ENCODE results near the gene VPS36. TPM values are rescaled to one million over a fixed set of nuclear protein-coding genes. Genes with fewer than 3 reads are reported as not detected.
"Not testable (repeated sequence)": the region's sequence is repeated elsewhere in the genome, so short reads cannot be mapped to it uniquely, and the experiment has no call there.

VPS36 gene
- total RNA-seq, 1 experiment from 2014 or later, result 34.8 TPM

GRCh38 chr13:52374389-52374788, 76.0 kb downstream of the VPS36 start:
- ChIA-PET CTCF (no interaction called here), POLR2A (no interaction called here), RAD21 (ENCODE audit: low non-redundant PET in 1 of 2, low total read pairs in 2 of 2, uncharacterized antibody in 2 of 2, unreplicated experiment in 2 of 2) (no interaction called here)
- intact Hi-C loops (cut with micrococcal nuclease), result no loop called here
- Histone ChIP-seq H3K9me3 (ENCODE audit: control insufficient read depth in 1 of 2, insufficient read depth in 1 of 2, low read depth in 1 of 2, low read length in 2 of 2) (no peaks in the 10 kb centered on the region), H3K4me2 (ENCODE audit: low read length) (no peak overlapping the region), H2AFZ (ENCODE audit: low read depth, low read length, poor library complexity, severe bottlenecking) (no peak overlapping the region), H3K79me2 (ENCODE audit: insufficient read depth, low read length) (no peaks in the 10 kb centered on the region), H3K27ac (ENCODE audit: low read depth, low read length) (no peak overlapping the region), H3K9ac (ENCODE audit: low read length) (no peak overlapping the region), H3K4me3 (replicated peaks in 1 of 2; ENCODE audit: low read depth in 1 of 2, low read length in 2 of 2) (no peak overlapping the region), H3K27me3 (ENCODE audit: insufficient read depth, low read length) (no peaks in the 10 kb centered on the region), H3K9me2 (ENCODE audit: insufficient read depth) (no peaks in the 10 kb centered on the region), H4K20me1 (ENCODE audit: insufficient read depth) (no peaks in the 10 kb centered on the region), H3K4me1 (ENCODE audit: control insufficient read depth in 1 of 2, insufficient read depth in 2 of 2, low read length in 2 of 2) (peaks cover 22 to 26% of the 10 kb centered on the region in 2 experiments), H3K36me3 (ENCODE audit: control insufficient read depth in 1 of 2, insufficient read depth in 2 of 2, low read length in 2 of 2) (no peaks in the 10 kb centered on the region)
- ATAC-seq (no peak), DNase-seq (ENCODE audit: low read depth, low spot score) (no peak)
- TF ChIP-seq ZFX (IDR thresholded peaks at IDR 0.05) (no peak), SIN3A (IDR thresholded peaks at IDR 0.05; ENCODE audit: low read depth) (no peak), REST (IDR thresholded peaks at IDR 0.05; ENCODE audit: low read depth) (no peak)
- no TSS peak for BruUV-seq (replicated peaks)

- RAD21 ChIA-PET (ENCODE audit: low non-redundant PET in 1 of 2, low total read pairs in 2 of 2, uncharacterized antibody in 2 of 2, unreplicated experiment in 2 of 2); H3K4me3 ChIP-seq (replicated peaks in 1 of 2; ENCODE audit: low read depth in 1 of 2, low read length in 2 of 2); H3K9me2 ChIP-seq (ENCODE audit: insufficient read depth); H3K79me2 ChIP-seq (ENCODE audit: insufficient read depth, low read length); DNase-seq (ENCODE audit: low read depth, low spot score); H3K36me3 ChIP-seq (ENCODE audit: control insufficient read depth in 1 of 2, insufficient read depth in 2 of 2, low read length in 2 of 2); H3K9ac ChIP-seq (ENCODE audit: low read length); H3K9me3 ChIP-seq (ENCODE audit: control insufficient read depth in 1 of 2, insufficient read depth in 1 of 2, low read depth in 1 of 2, low read length in 2 of 2); BruUV-seq (replicated peaks); H3K4me2 ChIP-seq (ENCODE audit: low read length); ATAC-seq; intact Hi-C loops (cut with micrococcal nuclease); H4K20me1 ChIP-seq (ENCODE audit: insufficient read depth); H3K27ac ChIP-seq (ENCODE audit: low read depth, low read length); H2AFZ ChIP-seq (ENCODE audit: low read depth, low read length, poor library complexity, severe bottlenecking); H3K27me3 ChIP-seq (ENCODE audit: insufficient read depth, low read length): not testable (repeated sequence)
- ChIA-PET CTCF (interaction anchor here (1.2 kb wide), 1 partner anchor 77 kb away, joined by 3 read pairs; the partner anchor contains the start of gene VPS36), POLR2A (interaction anchor here (0.6 kb wide), 1 partner anchor 16 kb away, joined by 3 read pairs; no protein-coding TSS in a partner anchor)
- H3K4me1 ChIP-seq (ENCODE audit: control insufficient read depth in 1 of 2, insufficient read depth in 2 of 2, low read length in 2 of 2), result peaks cover 19 to 26% of the 10 kb centered on the region in 2 experiments
These were observed 77.2 kb downstream of the VPS36 start for GRCh38 chr13:52373277-52373676.

Data from HCT116 (cell line).